SU-DHL-6 (cell line): ENCODE results near the gene CTNNA2.

Source experiments
- H2AFZ ChIP-seq: fragments of 200-600 bp; sonication (generic); 2 replicates; pipeline ENCODE4 v1.6.1; 2014; ENCODE audit warnings: low read depth, mild to moderate bottlenecking, moderate library complexity, mixed read lengths, antibody characterized with exemption, low read length; ENCODE audit not compliant: severe bottlenecking
- H3F3A ChIP-seq: fragments of 200-600 bp; shearing (Covaris generic); 2 replicates; pipeline ENCODE4 v1.6.0; 2016; ENCODE audit warnings: antibody characterized with exemption, mild to moderate bottlenecking; ENCODE audit not compliant: insufficient read depth
- H3K27ac ChIP-seq: fragments of 200-600 bp; sonication (generic); 2 replicates; pipeline ENCODE4 v1.5.1; 2016; ENCODE audit warnings: low read depth, mild to moderate bottlenecking, low read length, moderate library complexity, mixed read lengths
- H3K27me3 ChIP-seq: fragments of 200-600 bp; sonication (generic), shearing (Covaris generic); 2 replicates; pipeline ENCODE4 v1.6.0; 2014; ENCODE audit warnings: mild to moderate bottlenecking, low read length
- H3K36me3 ChIP-seq: fragments of 200-600 bp; sonication (generic); 2 replicates; pipeline ENCODE4 v1.6.1; 2014; ENCODE audit warnings: mild to moderate bottlenecking, low read length, mixed read lengths
- H3K4me2 ChIP-seq: fragments of 300-600, 200-600 bp; shearing (Covaris generic), sonication (generic); 2 replicates; pipeline ENCODE4 v1.6.0; 2014; ENCODE audit warnings: low read length, low read depth, mild to moderate bottlenecking; ENCODE audit not compliant: poor library complexity, severe bottlenecking
- H3K4me3 ChIP-seq: fragments of 200-600 bp; sonication (generic); 2 replicates; pipeline ENCODE4 v1.5.1; 2014; ENCODE audit warnings: antibody characterized with exemption, low read length, mild to moderate bottlenecking, mixed read lengths; ENCODE audit not compliant: insufficient read depth, poor library complexity, severe bottlenecking
- H3K79me2 ChIP-seq: fragments of 200-600 bp; sonication (generic); 2 replicates; pipeline ENCODE4 v1.6.1; 2014; ENCODE audit warnings: mild to moderate bottlenecking, low read length, moderate library complexity; ENCODE audit not compliant: insufficient read depth
- H3K9ac ChIP-seq: fragments of 200-600 bp; sonication (generic); 2 replicates; pipeline ENCODE4 v1.7.0; 2014; ENCODE audit warnings: mild to moderate bottlenecking, low read length
- H3K9me2 ChIP-seq: fragments of 200-600 bp; sonication (generic); replicated peaks from 2 replicates; pipeline ENCODE4 v1.6.1; 2014; ENCODE audit warnings: low read length; ENCODE audit not compliant: insufficient read depth
- H3K9me3 ChIP-seq: fragments of 200-600 bp; sonication (generic); 2 replicates; pipeline ENCODE4 v1.6.1; 2014; ENCODE audit warnings: low read length, mixed read lengths; ENCODE audit not compliant: insufficient read depth
- H4K20me1 ChIP-seq: fragments of 200-600 bp; sonication (generic); 2 replicates; pipeline ENCODE4 v1.6.1; 2014; ENCODE audit warnings: low read depth, mild to moderate bottlenecking, antibody characterized with exemption, low read length, moderate library complexity, mixed read lengths
- CTCF ChIP-seq: fragments of 200-600 bp; sonication (generic); IDR thresholded peaks from one replicate; pipeline ENCODE4 v1.5.1; 2017; ENCODE audit warnings: antibody characterized with exemption, mild to moderate bottlenecking, low read length, moderate library complexity; ENCODE audit not compliant: insufficient read depth, poor library complexity, severe bottlenecking
- EZH2phosphoT487 ChIP-seq: fragments of 200-600 bp; sonication (generic), shearing (Covaris generic); conservative IDR thresholded peaks from 2 replicates; pipeline ENCODE4 v1.6.1; 2018; ENCODE audit warnings: mild to moderate bottlenecking, antibody characterized with exemption, low read length, moderate library complexity, mixed read lengths

Gene CTNNA2

GRCh38 chr2:79798776-79799175 is 285.9 kb downstream of the CTNNA2 start:
- Histone ChIP-seq H4K20me1 (no peaks in the 10 kb centered on the region), H3K9ac (no peak overlapping the region), H2AFZ (no peak overlapping the region), H3K4me2 (no peak overlapping the region), H3K4me3 (no peak overlapping the region), H3K27me3 (no peaks in the 10 kb centered on the region), H3K9me3 (no peaks in the 10 kb centered on the region), H3K9me2 (no peaks in the 10 kb centered on the region), H3K36me3 (no peaks in the 10 kb centered on the region), H3K27ac (no peak overlapping the region), H3K79me2 (no peaks in the 10 kb centered on the region), H3F3A (no peaks in the 10 kb centered on the region)
- no peak for TF ChIP-seq EZH2phosphoT487

GRCh38 chr2:79799729-79800128 is 286.9 kb downstream of the CTNNA2 start:
- no peak for TF ChIP-seq EZH2phosphoT487
- TF ChIP-seq CTCF = no peak
- H3K4me2 ChIP-seq = no peak overlapping the region

DNA sequence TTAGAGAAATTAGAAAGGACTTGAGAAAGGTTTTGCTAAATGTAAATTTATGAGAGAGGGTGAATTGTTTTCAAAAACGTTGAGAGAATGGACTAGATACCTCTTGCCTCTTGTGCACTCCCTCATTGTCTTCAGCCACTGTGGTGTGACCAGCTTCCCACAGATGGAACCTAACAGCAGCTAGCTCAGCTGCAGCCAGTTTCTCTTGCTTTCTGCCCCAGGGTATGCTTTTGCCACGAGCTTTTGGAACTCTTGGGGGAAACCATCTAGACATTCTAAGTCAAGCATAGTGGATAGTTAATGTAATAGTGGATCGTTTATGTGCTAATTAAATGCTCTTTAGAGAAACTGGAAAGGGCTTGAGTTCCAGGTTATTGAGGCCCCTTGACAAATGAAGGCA is 288.2 kb downstream of the CTNNA2 start:
- Histone ChIP-seq H3F3A (no peaks in the 10 kb centered on the region), H3K9me2 (no peaks in the 10 kb centered on the region), H3K4me3 (no peak overlapping the region), H3K27me3 (no peaks in the 10 kb centered on the region), H4K20me1 (no peaks in the 10 kb centered on the region), H3K36me3 (no peaks in the 10 kb centered on the region), H3K4me2 (no peak overlapping the region), H3K27ac (no peak overlapping the region), H3K9me3 (no peaks in the 10 kb centered on the region), H3K79me2 (no peaks in the 10 kb centered on the region), H2AFZ (no peak overlapping the region), H3K9ac (no peak overlapping the region)
- no peak for TF ChIP-seq CTCF
- TF ChIP-seq EZH2phosphoT487 = no peak

More at GRCh38 chr2:79799729-79800128, 286.9 kb downstream of the CTNNA2 start:
- H3K27me3 ChIP-seq = no peaks in the 10 kb centered on the region
- H3F3A ChIP-seq = no peaks in the 10 kb centered on the region
- no peaks in the 10 kb centered on the region for H3K36me3 ChIP-seq
- H4K20me1 ChIP-seq = no peaks in the 10 kb centered on the region
- no peak overlapping the region for H3K27ac ChIP-seq
- no peak overlapping the region for H2AFZ ChIP-seq
- H3K79me2 ChIP-seq = no peaks in the 10 kb centered on the region
- no peaks in the 10 kb centered on the region for H3K9me2 ChIP-seq
- no peak overlapping the region for H3K4me3 ChIP-seq
- H3K9ac ChIP-seq = no peak overlapping the region
- no peaks in the 10 kb centered on the region for H3K9me3 ChIP-seq

DNA sequence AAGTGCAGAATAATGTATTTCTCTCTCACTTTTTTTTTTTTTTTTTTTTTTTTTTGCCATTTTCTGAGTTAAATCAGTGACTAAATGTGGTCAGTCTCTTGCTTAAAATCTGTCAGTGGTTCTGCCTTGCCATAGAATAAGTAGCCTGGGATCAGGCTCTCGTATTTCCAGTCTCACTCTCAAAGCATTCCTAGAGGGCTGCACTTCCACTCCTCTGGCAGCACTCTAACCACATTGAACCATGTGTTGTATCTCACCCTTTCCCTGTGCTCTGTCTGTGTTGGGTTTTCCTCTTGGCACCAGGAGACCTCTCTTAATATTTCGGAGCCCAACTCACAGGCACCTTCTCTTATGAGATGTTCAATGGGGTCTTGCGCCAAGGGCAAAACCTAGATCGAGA is 304.4 kb downstream of the CTNNA2 start:
- Histone ChIP-seq H3K9me3 (no peaks in the 10 kb centered on the region), H3K9me2 (no peaks in the 10 kb centered on the region), H3K79me2 (no peaks in the 10 kb centered on the region), H3K27ac (no peak overlapping the region), H3K4me3 (no peak overlapping the region), H3K36me3 (no peaks in the 10 kb centered on the region), H2AFZ (no peak overlapping the region), H4K20me1 (no peaks in the 10 kb centered on the region), H3K4me2 (no peak overlapping the region), H3K9ac (no peak overlapping the region), H3F3A (no peaks in the 10 kb centered on the region), H3K27me3 (no peaks in the 10 kb centered on the region)
- TF ChIP-seq EZH2phosphoT487 = no peak
- no peak for TF ChIP-seq CTCF
